Lower leg skin (tissue), 4 donors: Measurements from ENCODE around the gene KCNQ2. TPM values are rescaled to one million over a fixed set of nuclear protein-coding genes. Genes with fewer than 3 reads are reported as not detected.

Experiments used
- DNase-seq, 2 donors: peaks; one replicate each; pipeline ENCODE4 v3.0.0-alpha.2; 2019; ENCODE audit warnings: low spot score in 2 of 2
- H3K4me3 ChIP-seq: fragments of 200-600 bp; sonication (generic); 2 replicates; pipeline ENCODE4 v1.5.1; 2017; ENCODE audit warnings: mild to moderate bottlenecking, low read depth; ENCODE audit not compliant: poor library complexity, severe bottlenecking
- POLR2A ChIP-seq, 2 donors: fragments of 450-650 bp; IDR thresholded peaks; one replicate each; pipeline ENCODE4 v1.6.1; 2016 to 2017; ENCODE audit warnings: antibody characterized with exemption in 2 of 2, mild to moderate bottlenecking in 1 of 2, moderate library complexity in 1 of 2
- whole genome bisulfite sequencing, 2 donors: methylation state at CpG; one replicate each; pipeline ENCODE4 v1.1.5; 2018; 5-methylcytosine and 5-hydroxymethylcytosine counted together
- intact Hi-C: fragments of 100-400 bp; cut with DNase I; formaldehyde crosslinking; loops from one replicate; pipeline ENCODE4 v1.15.0; 2023; ENCODE audit warnings: low total_unique reads
- total RNA-seq, 4 donors: library from RNA; depleted of rRNA; stranded (reverse); fragments of >200 nt; gene quantifications; one replicate each; pipeline ENCODE4 v1.1.0, GENCODE V29; 2016
- TF ChIP-seq, protein P1 (sequence below), 3 donors: fragments of 450-650 bp; IDR thresholded peaks; one replicate each; pipeline ENCODE4 v1.5.1; 2016; ENCODE audit warnings: antibody characterized with exemption in 3 of 3, mild to moderate bottlenecking in 3 of 3, moderate library complexity in 2 of 3

KCNQ2 gene
- total RNA-seq, 4 donors from 2014 or later: not detected

DNA sequence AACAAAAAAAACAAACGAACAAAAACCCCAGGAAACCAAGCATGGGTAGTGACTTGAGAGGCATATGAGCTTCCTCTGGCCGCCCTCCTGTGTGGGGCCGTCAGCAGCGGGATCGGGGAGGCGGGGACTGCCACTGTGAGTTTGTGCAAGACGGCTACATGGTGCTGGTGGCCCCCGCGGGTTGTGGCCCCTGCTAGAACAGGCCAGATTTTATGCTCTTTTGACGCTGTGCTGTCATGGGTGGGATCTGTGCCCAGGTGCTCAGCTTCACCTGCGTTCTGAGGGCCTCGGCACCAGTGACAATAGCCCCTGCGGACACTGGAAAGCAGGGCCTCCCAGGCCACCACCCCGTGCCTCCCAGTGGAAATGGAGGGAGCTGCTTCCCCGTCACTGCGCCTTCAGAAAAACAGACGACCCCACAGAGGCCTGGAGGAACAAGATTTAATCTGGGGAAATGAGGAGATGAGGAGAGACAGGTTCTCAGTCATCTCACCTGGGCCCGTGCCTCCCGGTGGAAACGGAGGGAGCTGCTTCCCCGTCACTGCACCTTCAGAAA is 4.7 kb upstream of the KCNQ2 start:
- TF ChIP-seq, protein P1, sequence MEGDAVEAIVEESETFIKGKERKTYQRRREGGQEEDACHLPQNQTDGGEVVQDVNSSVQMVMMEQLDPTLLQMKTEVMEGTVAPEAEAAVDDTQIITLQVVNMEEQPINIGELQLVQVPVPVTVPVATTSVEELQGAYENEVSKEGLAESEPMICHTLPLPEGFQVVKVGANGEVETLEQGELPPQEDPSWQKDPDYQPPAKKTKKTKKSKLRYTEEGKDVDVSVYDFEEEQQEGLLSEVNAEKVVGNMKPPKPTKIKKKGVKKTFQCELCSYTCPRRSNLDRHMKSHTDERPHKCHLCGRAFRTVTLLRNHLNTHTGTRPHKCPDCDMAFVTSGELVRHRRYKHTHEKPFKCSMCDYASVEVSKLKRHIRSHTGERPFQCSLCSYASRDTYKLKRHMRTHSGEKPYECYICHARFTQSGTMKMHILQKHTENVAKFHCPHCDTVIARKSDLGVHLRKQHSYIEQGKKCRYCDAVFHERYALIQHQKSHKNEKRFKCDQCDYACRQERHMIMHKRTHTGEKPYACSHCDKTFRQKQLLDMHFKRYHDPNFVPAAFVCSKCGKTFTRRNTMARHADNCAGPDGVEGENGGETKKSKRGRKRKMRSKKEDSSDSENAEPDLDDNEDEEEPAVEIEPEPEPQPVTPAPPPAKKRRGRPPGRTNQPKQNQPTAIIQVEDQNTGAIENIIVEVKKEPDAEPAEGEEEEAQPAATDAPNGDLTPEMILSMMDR (IDR thresholded peaks at IDR 0.05): no peak
- no peak for TF ChIP-seq POLR2A (IDR thresholded peaks at IDR 0.05)
- DNase-seq: no peak
- intact Hi-C loops: no loop called here
- WGBS, 2 donors: 35 to 37% methylated on average over 20 to 21 of the region's 21 CpGs
- H3K4me3 ChIP-seq: no peak overlapping the region

GRCh38 chr20:63475209-63475608 is 2.8 kb upstream of the KCNQ2 start:
- H3K4me3 ChIP-seq: no peak overlapping the region
- TF ChIP-seq, protein P1 (IDR thresholded peaks at IDR 0.05): no peak
- no peak for TF ChIP-seq POLR2A (IDR thresholded peaks at IDR 0.05)
- intact Hi-C loops: no loop called here
- DNase-seq: no peak
- WGBS, 2 donors: 10 to 12% methylated on average over 15 of the region's 16 CpGs

DNA sequence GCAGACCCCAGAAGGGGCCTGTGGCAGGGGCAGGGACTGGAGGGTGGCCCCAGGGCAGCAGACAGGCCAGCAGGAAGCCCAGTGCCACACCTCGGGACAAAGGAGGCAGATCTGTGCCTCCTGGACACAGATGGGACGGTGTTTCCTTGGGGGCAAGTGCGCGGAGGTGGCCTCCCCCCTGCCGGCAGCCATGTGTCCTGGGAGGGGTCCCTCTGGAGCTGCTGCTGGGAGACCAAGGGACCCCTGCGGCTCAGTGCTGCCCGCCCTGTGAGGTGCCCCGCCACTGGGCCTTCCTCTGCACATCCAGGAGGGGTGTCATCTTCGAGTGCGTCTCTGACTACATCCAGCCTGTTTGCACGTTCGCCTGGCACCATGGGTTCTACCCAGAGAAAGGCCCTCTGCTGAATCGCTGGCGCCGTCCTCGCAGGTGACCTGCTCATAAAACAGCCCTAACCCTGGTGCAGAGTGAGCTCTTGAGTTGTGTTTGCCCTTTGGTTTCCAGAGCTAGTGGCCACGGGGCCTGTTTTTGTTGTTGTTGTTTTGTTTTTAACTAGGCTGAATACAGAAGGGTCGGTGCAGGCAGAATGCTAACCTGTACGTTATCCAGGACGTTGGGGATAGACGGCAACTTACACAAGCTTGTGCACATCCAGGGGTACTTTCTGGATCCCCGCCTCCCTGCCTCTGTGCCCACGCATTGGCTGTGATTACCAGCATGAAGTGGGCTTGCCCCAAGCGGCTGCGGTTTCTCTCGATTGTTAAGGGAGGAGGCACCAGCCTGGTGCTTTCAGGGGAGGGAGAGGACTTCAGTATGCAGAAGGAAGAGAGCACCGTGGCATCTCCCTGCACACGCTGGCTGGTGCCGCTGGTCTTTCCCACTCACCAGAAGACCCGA is 1.3 kb upstream of the KCNQ2 start:
- DNase-seq: no peak
- 30 to 33% methylated on average over 26 to 30 of the region's 30 CpGs for WGBS, 2 donors
- no peak overlapping the region for H3K4me3 ChIP-seq
- intact Hi-C loops: no loop called here
- TF ChIP-seq, protein P1 (IDR thresholded peaks at IDR 0.05): no peak
- TF ChIP-seq POLR2A (IDR thresholded peaks at IDR 0.05): no peak

GRCh38 chr20:63472862-63473390 is 471 bp upstream of the KCNQ2 start:
- TF ChIP-seq, protein P1 (IDR thresholded peaks at IDR 0.05): no peak
- TF ChIP-seq POLR2A (IDR thresholded peaks at IDR 0.05): no peak
- intact Hi-C loops: no loop called here
- DNase-seq: no peak
- WGBS, 2 donors: 40 to 56% methylated on average over 11 to 12 of the region's 13 CpGs
- H3K4me3 ChIP-seq: no peak overlapping the region

DNA sequence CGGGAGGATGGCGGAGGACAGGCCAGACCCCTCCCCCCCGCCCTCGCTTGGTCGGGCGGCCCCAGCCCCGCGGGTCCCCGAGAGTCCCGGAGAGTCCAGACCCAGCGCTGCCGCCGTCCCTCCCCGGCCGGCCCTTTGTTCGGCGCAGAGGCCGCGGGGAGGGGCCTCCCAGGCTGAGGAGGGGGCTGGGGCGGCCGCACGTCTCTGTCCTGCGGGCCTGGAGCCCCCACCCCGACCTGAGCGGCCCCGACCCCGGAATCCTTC is 806 bp downstream of the KCNQ2 start:
- 0 to 2% methylated on average over 1 to 10 of the region's 27 CpGs for WGBS, 2 donors
- no peak for TF ChIP-seq POLR2A (IDR thresholded peaks at IDR 0.05)
- TF ChIP-seq, protein P1 (IDR thresholded peaks at IDR 0.05): no peak
- no peak for DNase-seq
- intact Hi-C loops: no loop called here
- H3K4me3 ChIP-seq: no peak overlapping the region
